ENCODE results near the gene AGAP1. TPM values are rescaled to one million over a fixed set of nuclear protein-coding genes. Genes with fewer than 3 reads are reported as not detected.

AGAP1 gene
- total RNA-seq, 4 donors from 2014 or later: 23.4 to 46.5 (median 29.3) TPM

DNA sequence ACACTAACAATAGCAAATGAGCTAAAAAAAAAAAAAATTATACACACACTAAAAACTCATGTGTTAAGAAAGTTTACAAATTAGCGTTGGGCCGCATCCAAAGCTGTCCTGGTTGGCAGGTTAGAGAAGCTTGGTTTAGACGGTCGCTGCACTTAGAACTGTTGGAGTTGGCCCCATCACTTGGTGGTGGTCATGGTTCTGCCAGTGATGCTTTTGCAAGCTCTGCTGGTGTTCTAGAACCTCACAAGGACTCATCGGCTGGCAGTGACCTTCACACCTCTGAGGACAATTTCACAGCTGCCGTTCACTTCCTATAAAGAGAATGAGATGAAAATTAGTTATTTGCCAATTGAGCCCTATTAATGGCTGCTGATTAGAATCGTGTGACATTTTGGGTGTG is 229.0 kb downstream of the AGAP1 start:
- no peak overlapping the region for H3K27ac ChIP-seq
- H3K27me3 ChIP-seq: no peaks in the 10 kb centered on the region
- intact Hi-C loops (cut with DNase I): no loop called here
- DNase-seq: no peak
- 94 to 96% methylated on average over 7 of the region's 7 CpGs for WGBS, 2 donors
- H3K36me3 ChIP-seq: no peaks in the 10 kb centered on the region
- TF ChIP-seq, protein P1, sequence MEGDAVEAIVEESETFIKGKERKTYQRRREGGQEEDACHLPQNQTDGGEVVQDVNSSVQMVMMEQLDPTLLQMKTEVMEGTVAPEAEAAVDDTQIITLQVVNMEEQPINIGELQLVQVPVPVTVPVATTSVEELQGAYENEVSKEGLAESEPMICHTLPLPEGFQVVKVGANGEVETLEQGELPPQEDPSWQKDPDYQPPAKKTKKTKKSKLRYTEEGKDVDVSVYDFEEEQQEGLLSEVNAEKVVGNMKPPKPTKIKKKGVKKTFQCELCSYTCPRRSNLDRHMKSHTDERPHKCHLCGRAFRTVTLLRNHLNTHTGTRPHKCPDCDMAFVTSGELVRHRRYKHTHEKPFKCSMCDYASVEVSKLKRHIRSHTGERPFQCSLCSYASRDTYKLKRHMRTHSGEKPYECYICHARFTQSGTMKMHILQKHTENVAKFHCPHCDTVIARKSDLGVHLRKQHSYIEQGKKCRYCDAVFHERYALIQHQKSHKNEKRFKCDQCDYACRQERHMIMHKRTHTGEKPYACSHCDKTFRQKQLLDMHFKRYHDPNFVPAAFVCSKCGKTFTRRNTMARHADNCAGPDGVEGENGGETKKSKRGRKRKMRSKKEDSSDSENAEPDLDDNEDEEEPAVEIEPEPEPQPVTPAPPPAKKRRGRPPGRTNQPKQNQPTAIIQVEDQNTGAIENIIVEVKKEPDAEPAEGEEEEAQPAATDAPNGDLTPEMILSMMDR (IDR thresholded peaks at IDR 0.05): no peak
- no peak for TF ChIP-seq POLR2A (IDR thresholded peaks at IDR 0.05)
- no peaks in the 10 kb centered on the region for H3K9me3 ChIP-seq
- H3K4me1 ChIP-seq: peaks cover 3 to 7% of the 10 kb centered on the region in 2 donors
- no peak overlapping the region for H3K4me3 ChIP-seq (replicated peaks in 1 of 3)

DNA sequence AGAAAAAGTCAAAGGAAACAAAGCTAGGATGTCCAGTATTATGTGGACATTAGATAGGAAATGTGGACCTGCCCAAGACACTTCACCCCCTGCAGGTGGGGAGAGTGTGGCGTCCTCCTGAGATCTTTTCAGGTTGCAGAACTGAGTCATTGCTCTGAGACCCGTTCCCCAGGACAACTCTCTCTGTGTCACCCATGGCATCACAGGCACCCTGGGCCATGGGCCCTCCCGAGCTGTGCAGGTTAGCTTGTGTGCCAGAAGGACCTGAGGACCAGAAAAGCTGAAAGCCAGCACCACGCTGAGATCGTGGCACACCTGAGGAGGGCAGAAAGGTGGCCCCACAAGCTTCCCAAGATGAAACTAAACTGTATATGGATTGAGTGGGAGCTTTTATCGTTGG is 229.5 kb downstream of the AGAP1 start:
- Histone ChIP-seq H3K27ac (no peak overlapping the region), H3K4me1 (peaks cover 5 to 12% of the 10 kb centered on the region in 2 donors), H3K36me3 (no peaks in the 10 kb centered on the region), H3K27me3 (no peaks in the 10 kb centered on the region), H3K4me3 (replicated peaks in 1 of 3) (no peak overlapping the region), H3K9me3 (no peaks in the 10 kb centered on the region)
- DNase-seq: no peak
- 94 to 98% methylated on average over 5 to 6 of the region's 6 CpGs for WGBS, 2 donors
- intact Hi-C loops (cut with DNase I): no loop called here
- no peak for TF ChIP-seq POLR2A (IDR thresholded peaks at IDR 0.05)
- TF ChIP-seq, protein P1 (IDR thresholded peaks at IDR 0.05): no peak

DNA sequence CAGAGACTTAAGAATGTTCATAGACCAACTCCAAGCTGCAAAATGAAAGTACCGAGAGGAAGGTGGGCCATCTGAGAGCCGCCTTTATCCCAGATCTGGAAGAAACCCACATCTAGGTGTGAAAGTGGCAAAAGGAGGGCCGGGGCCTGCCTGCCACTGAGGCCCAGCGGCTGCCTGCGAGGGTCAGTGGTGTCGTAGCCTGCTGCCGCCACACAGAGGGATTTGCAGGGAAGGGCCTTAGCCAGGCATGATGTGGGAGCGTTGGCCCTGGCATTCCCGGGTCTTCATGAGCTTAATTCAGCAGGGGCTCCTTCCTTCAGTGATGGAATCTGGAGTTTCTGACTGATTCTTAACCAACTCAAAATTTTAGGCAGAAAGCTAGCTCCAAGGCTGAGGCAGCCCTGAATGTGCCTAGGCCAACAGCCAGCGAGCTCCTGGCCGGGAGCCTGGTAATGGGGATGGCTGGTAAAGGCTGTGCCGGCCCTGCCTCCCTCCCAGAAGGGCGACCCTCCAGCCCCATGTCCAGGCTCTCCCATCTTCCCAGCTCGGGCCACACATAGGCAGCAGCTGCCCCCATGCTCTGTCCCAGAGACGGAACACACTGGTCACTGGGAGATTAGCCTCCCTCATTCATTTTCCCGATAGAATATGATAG is 230.1 kb downstream of the AGAP1 start:
- no peak for DNase-seq
- no peaks in the 10 kb centered on the region for H3K9me3 ChIP-seq
- no peak for TF ChIP-seq POLR2A (IDR thresholded peaks at IDR 0.05)
- TF ChIP-seq, protein P1 (IDR thresholded peaks at IDR 0.05): no peak
- H3K4me1 ChIP-seq: peaks cover 5 to 13% of the 10 kb centered on the region in 2 donors
- no peak overlapping the region for H3K27ac ChIP-seq
- intact Hi-C loops (cut with DNase I): no loop called here
- no peaks in the 10 kb centered on the region for H3K36me3 ChIP-seq
- no peaks in the 10 kb centered on the region for H3K27me3 ChIP-seq
- 81 to 94% methylated on average over 14 of the region's 16 CpGs for WGBS, 2 donors
- H3K4me3 ChIP-seq (replicated peaks in 1 of 3): no peak overlapping the region

DNA sequence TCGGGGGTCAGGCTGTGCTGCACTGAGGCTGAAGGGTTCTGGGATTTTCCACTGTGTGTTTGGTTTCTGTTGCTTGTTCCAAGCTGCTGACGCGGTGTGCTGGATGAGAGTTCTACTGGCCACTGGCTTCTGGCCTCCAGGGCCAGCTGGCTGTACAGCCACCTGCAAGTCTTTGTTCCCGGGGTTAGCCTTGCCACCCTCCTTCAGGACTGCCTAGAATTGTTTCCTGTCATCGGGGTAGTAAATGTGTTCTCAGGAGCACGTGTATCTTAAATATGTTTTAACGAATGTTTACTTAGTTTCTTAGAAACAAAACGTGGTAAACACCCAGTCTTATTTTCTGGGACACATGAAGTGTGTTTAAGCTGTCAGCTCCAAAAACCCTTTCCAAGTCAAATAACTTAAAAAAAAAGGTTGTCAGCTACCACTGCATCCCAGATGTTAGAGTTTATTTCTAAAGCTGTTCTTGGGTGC is 231.2 kb downstream of the AGAP1 start:
- Histone ChIP-seq H3K27me3 (no peaks in the 10 kb centered on the region), H3K9me3 (no peaks in the 10 kb centered on the region), H3K4me1 (peaks cover 5 to 13% of the 10 kb centered on the region in 2 donors), H3K36me3 (no peaks in the 10 kb centered on the region), H3K4me3 (replicated peaks in 1 of 3) (no peak overlapping the region), H3K27ac (no peak overlapping the region)
- WGBS, 2 donors: 78 to 82% methylated on average over 8 of the region's 8 CpGs
- TF ChIP-seq POLR2A (IDR thresholded peaks at IDR 0.05): no peak
- TF ChIP-seq, protein P1 (IDR thresholded peaks at IDR 0.05): no peak
- intact Hi-C loops (cut with DNase I): no loop called here
- DNase-seq: no peak

DNA sequence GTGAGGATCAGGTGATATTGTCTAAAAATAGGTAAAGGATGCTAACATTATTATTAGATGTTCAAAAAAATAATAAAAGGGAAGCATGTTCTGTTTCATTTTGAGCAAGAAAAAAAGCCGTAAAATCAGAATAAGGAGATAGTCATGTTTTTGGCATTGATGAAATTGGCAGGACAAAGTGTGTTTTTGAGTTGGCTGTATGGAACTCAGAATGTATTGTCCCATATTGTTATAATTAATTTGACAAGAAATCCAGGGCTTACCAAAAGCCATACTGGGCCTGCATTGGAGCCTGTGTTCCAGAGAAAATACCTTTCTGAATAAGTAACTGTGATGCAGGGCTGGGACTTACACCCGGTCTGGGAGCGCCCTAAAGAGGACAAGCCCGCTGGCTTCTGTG is 232.0 kb downstream of the AGAP1 start:
- TF ChIP-seq, protein P1 (IDR thresholded peaks at IDR 0.05): no peak
- TF ChIP-seq POLR2A (IDR thresholded peaks at IDR 0.05): no peak
- 85 to 90% methylated on average over 4 of the region's 4 CpGs for WGBS, 2 donors
- Histone ChIP-seq H3K9me3 (no peaks in the 10 kb centered on the region), H3K27ac (no peak overlapping the region), H3K27me3 (no peaks in the 10 kb centered on the region), H3K36me3 (no peaks in the 10 kb centered on the region), H3K4me3 (replicated peaks in 1 of 3) (no peak overlapping the region), H3K4me1 (peaks cover 5 to 13% of the 10 kb centered on the region in 2 donors)
- intact Hi-C loops (cut with DNase I): no loop called here
- DNase-seq: no peak

Measured in thyroid gland (tissue), 4 donors.